Colonic mucosa (tissue), 4 donors: ENCODE data around the gene ADM2. TPM values are rescaled to one million over a fixed set of nuclear protein-coding genes. Genes with fewer than 3 reads are reported as not detected.

Experiments used
- DNase-seq: peaks from one replicate; pipeline ENCODE4 v3.0.0-alpha.2; 2020
- H3K27ac ChIP-seq: fragments of 200-600 bp; one replicate; pipeline ENCODE4 v1.8.0; 2021
- H3K27me3 ChIP-seq: fragments of 200-600 bp; one replicate; pipeline ENCODE4 v1.8.0; 2021
- H3K36me3 ChIP-seq: fragments of 200-600 bp; one replicate; pipeline ENCODE4 v1.8.0; 2021
- H3K4me1 ChIP-seq: fragments of 200-600 bp; one replicate; pipeline ENCODE4 v1.8.0; 2021; ENCODE audit warnings: mild to moderate bottlenecking
- H3K4me3 ChIP-seq: fragments of 200-600 bp; one replicate; pipeline ENCODE4 v1.8.0; 2021
- H3K9ac ChIP-seq, 2 donors: one replicate each; pipeline ENCODE4 v1.7.0; 2013; ENCODE audit warnings: control low read depth in 2 of 2, low read depth in 2 of 2, low read length in 2 of 2
- H3K9me3 ChIP-seq: fragments of 200-600 bp; one replicate; pipeline ENCODE4 v1.8.0; 2021
- intact Hi-C: fragments of 100-400 bp; cut with DNase I; formaldehyde crosslinking; loops from one replicate; pipeline ENCODE4 v1.14.1; 2022
- total RNA-seq, 2 donors: library from RNA; stranded (reverse); fragmentation: NEBNext Ultra II Directional in 1 of 2; extraction: Animal tissue kit (Norgen Biotek cat#: 25700) in 1 of 2; gene quantifications; one replicate each; pipeline ENCODE4 v1.2.1, GENCODE V29; 2021
- TF ChIP-seq, protein P1 (sequence below): fragments of 200-600 bp; IDR thresholded peaks from one replicate; pipeline ENCODE4 v1.8.0; 2022; ENCODE audit warnings: antibody characterized with exemption, mild to moderate bottlenecking
- donor health status: healthy.
- donor health status: DM: no; HTN: no; CAD: no.
- donor health status: DM: no; HTN: no; CAD: no.

The ADM2 gene
- total RNA-seq, 2 donors from 2014 or later = 4.4 to 5.1 TPM

DNA sequence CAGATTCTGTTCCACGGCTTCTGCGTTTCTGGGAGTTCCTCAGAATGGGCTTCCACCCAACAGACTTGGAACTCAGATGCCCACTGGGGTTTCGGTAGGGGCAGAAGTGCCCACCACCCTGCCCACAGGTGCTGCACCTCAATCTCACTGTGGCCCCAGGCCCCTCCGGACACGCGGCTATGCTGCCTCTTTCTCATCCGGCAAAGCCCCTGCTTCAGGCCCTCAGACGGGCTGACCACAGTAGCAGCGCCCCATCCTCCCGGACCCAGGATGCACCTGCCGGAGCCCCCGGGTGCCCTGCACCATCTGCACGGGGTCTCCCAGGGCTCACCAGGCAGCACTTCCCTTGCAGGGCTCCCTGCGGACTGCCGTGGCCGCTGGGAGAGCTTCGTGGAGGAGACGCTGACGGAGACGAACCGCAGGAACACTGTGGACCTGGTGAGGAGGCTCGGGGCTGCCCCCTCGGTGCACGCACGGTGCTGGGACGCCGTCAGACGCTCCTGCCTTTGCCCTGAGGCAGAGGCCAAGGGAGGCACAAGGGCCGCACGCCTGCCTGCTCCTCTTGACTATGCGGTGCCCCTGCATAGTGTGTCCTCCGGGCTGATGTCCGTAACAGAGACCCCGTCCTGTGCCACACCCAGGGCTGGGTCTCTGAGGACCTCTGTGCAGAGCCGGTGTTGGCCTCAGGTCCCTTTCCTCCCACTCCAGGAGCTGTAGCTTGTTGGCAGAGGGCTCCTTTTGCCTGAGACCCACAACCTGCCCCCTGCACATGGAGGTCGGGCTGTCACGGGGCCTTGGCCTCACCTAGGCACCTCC lies 45.1 kb upstream of the ADM2 start:
- Histone ChIP-seq H3K9me3 (no peaks in the 10 kb centered on the region), H3K4me3 (no peak overlapping the region), H3K27ac (no peak overlapping the region), H3K9ac (no peak overlapping the region), H3K27me3 (no peaks in the 10 kb centered on the region), H3K4me1 (no peaks in the 10 kb centered on the region), H3K36me3 (peaks cover 9% of the 10 kb centered on the region)
- intact Hi-C loops = no loop called here
- no peak for DNase-seq
- TF ChIP-seq, protein P1, sequence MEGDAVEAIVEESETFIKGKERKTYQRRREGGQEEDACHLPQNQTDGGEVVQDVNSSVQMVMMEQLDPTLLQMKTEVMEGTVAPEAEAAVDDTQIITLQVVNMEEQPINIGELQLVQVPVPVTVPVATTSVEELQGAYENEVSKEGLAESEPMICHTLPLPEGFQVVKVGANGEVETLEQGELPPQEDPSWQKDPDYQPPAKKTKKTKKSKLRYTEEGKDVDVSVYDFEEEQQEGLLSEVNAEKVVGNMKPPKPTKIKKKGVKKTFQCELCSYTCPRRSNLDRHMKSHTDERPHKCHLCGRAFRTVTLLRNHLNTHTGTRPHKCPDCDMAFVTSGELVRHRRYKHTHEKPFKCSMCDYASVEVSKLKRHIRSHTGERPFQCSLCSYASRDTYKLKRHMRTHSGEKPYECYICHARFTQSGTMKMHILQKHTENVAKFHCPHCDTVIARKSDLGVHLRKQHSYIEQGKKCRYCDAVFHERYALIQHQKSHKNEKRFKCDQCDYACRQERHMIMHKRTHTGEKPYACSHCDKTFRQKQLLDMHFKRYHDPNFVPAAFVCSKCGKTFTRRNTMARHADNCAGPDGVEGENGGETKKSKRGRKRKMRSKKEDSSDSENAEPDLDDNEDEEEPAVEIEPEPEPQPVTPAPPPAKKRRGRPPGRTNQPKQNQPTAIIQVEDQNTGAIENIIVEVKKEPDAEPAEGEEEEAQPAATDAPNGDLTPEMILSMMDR = no peak

DNA sequence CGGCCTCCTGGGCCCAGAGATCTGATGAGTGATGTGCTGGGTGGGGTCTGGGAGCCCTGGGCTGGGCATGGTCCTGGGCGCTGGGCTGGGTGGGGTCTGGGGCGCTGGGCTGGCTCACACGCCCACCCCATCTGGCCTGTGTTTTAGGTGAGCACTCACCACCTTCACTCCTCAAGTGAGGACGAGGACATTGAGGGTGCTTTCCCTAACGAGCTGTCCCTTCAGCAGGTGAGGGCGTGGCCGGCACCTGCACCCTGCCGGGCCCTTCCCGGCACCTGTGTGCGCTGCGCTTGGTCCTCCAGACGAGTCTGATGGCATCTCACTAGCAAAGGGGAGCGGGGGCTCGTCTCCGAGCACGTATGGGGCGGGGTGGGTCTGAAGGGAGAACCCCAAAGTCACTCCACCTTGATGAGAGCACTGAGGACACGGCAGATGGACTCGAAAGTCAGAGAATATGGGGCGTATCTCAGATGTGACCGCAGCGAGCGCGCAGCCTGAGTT lies 44.5 kb upstream of the ADM2 start:
- TF ChIP-seq, protein P1 = no peak

DNA sequence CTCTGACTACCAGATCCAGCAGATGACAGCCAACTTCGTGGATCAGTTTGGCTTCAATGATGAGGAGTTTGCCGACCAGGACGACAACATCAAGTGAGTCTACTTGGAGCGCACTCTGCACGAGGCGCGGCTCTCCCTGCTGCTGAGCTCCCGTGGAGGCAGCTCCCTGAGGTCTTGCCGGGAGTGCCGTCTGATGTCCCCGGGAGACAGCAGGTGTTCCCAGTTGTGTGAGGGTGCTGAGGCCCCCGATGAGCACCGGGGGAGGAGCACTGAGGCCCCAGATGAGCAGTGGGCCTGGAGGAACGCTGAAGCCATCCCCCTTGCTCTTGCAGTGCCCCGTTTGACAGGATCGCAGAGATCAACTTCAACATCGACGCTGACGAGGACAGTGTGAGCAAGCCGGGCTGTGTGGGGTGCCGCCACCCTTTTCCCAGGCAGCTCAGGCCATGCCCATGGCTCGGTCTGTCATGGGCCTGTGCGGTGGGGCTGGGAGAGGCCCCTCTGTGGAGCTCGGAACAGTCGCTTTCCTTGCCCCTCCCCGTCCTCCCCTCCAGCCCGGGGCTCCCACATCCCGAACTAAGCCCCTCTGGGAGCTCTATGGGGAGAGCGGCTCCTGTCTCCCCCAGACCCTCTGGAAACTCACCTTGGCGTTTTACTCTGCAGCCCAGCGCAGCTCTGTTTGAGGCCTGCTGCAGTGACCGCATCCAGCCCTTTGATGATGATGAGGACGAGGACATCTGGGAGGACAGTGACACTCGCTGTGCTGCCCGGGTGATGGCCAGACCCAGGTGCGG lies 43.6 kb upstream of the ADM2 start:
- no peaks in the 10 kb centered on the region for H3K4me1 ChIP-seq
- DNase-seq = no peak
- H3K9me3 ChIP-seq = no peaks in the 10 kb centered on the region
- peaks cover 9% of the 10 kb centered on the region for H3K36me3 ChIP-seq
- no peaks in the 10 kb centered on the region for H3K27me3 ChIP-seq
- H3K9ac ChIP-seq = no peak overlapping the region
- intact Hi-C loops = no loop called here
- no peak overlapping the region for H3K27ac ChIP-seq
- TF ChIP-seq, protein P1 = no peak
- H3K4me3 ChIP-seq = no peak overlapping the region

More for the DNA sequence above, 44.5 kb upstream of the ADM2 start:
- DNase-seq = no peak
- no peak overlapping the region for H3K27ac ChIP-seq
- peaks cover 9% of the 10 kb centered on the region for H3K36me3 ChIP-seq
- intact Hi-C loops = no loop called here
- no peaks in the 10 kb centered on the region for H3K27me3 ChIP-seq
- H3K9me3 ChIP-seq = no peaks in the 10 kb centered on the region
- no peak overlapping the region for H3K9ac ChIP-seq
- no peaks in the 10 kb centered on the region for H3K4me1 ChIP-seq
- no peak overlapping the region for H3K4me3 ChIP-seq

DNA sequence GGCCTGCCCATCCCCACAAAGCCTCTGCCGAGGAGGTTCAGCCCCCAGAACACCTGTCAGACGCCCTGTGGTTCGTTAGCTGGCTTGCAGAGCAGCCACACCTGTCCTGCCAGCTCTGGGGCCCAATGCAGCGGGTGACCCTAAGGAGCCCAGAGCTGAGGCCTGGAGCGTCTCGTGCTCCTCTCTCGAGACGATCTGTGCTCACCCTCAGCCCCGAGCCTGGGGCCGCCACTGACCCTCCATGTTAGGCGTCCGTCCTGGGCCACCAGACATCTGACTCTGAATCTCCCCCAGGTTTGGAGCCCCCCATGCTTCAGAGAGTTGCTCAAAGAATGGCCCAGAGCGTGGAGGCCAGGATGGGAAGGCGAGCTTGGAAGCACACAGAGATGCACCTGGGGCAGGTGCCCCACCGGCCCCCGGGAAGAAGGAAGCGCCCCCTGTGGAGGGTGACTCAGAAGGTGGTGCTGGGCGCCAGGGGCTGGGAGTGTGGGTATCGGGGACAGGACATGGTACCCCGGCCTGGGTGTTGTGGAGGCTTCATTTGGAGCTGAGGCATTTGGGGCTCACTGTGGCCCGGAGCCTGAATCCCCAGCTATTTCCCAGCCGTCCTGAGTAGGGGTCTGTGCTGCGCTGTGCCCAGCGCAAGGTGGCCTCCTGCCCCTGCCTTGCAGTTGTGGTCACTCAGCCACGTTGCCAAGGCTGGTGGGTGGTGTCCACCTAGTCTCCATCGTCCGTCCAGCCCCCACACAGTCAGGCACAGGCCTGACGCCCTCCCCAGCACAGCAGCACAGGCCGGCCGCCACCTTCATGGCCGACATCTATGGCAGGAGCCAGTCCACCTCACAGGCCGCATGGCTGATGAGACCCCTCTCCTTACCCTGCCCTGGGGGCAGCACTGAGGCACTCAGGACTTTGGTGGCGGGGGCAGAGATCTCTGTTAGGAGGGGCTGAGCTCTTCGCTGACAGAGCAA lies 42.8 kb upstream of the ADM2 start:
- Histone ChIP-seq H3K9me3 (no peaks in the 10 kb centered on the region), H3K9ac (no peak overlapping the region), H3K4me1 (no peaks in the 10 kb centered on the region), H3K27ac (no peak overlapping the region), H3K36me3 (peaks cover 9% of the 10 kb centered on the region), H3K4me3 (no peak overlapping the region), H3K27me3 (no peaks in the 10 kb centered on the region)
- no peak for DNase-seq
- TF ChIP-seq, protein P1 = no peak
- intact Hi-C loops = no loop called here
